Stimulated activated CD4-positive, alpha-beta T cell treated with anti-CD3 and anti-CD28 coated beads, Interleukin-12 subunit alpha, Interleukin-12 subunit beta, amount 100 ng/mL, for 48 hours (primary cell): ENCODE results near the gene SLC9A1.
"Not testable (repeated sequence)": the region's sequence is repeated elsewhere in the genome, so short reads cannot be mapped to it uniquely, and the experiment has no call there.

Source experiments
- DNase-seq, 3 donors: peaks; one replicate each; pipeline ENCODE4 v3.0.0-alpha.2; 2020; ENCODE audit warnings: low read depth in 2 of 3, low spot score in 1 of 3

Gene SLC9A1

GRCh38 chr1:27135541-27136235 lies 19.2 kb downstream of the SLC9A1 start:
- DNase-seq, result no peak

- no peak for DNase-seq
Observed at GRCh38 chr1:27133991-27134390, 20.9 kb downstream of the SLC9A1 start.

GRCh38 chr1:27133158-27133557 lies 21.8 kb downstream of the SLC9A1 start:
- no peak for DNase-seq

GRCh38 chr1:27132624-27133023 lies 22.3 kb downstream of the SLC9A1 start:
- no peak for DNase-seq

- DNase-seq, result no peak
Observed at GRCh38 chr1:27132147-27132546, 22.8 kb downstream of the SLC9A1 start.

- DNase-seq, result no peak
Observed at GRCh38 chr1:27130798-27131197, 24.1 kb downstream of the SLC9A1 start.

- DNase-seq, result no peak
Observed at GRCh38 chr1:27129225-27129624, 25.7 kb downstream of the SLC9A1 start.

GRCh38 chr1:27127419-27127818 lies 27.5 kb downstream of the SLC9A1 start:
- no peak for DNase-seq

GRCh38 chr1:27126391-27126790 lies 28.5 kb downstream of the SLC9A1 start:
- no peak for DNase-seq

GRCh38 chr1:27125125-27125524 lies 29.8 kb downstream of the SLC9A1 start:
- not testable (repeated sequence) for DNase-seq

- DNase-seq, result no peak
Observed at GRCh38 chr1:27124405-27124804, 30.5 kb downstream of the SLC9A1 start.

- no peak for DNase-seq
Observed at GRCh38 chr1:27122652-27123051, 32.3 kb downstream of the SLC9A1 start.

- DNase-seq, result no peak
Observed at GRCh38 chr1:27120854-27121253, 34.1 kb downstream of the SLC9A1 start.

GRCh38 chr1:27118440-27118689 lies 36.6 kb downstream of the SLC9A1 start:
- no peak for DNase-seq

- DNase-seq, result no peak
Observed at GRCh38 chr1:27117733-27118439, 37.0 kb downstream of the SLC9A1 start.

- no peak for DNase-seq
Observed at GRCh38 chr1:27116697-27117096, 38.2 kb downstream of the SLC9A1 start.

- DNase-seq, result no peak
Observed at GRCh38 chr1:27116232-27116631, 38.7 kb downstream of the SLC9A1 start.

- no peak for DNase-seq
Observed at GRCh38 chr1:27114546-27114945, 40.4 kb downstream of the SLC9A1 start.

GRCh38 chr1:27113861-27114260 lies 41.1 kb downstream of the SLC9A1 start:
- DNase-seq, result no peak

- peak; percentile 56 to 70 (median 57) for DNase-seq
Observed at GRCh38 chr1:27111626-27112573, 43.0 kb downstream of the SLC9A1 start.

- DNase-seq, result peak in 1 of 3 donors; percentile 37
Observed at GRCh38 chr1:27109103-27109822, 45.7 kb downstream of the SLC9A1 start.
